ENCODE results near the gene ASTN1.

DNA sequence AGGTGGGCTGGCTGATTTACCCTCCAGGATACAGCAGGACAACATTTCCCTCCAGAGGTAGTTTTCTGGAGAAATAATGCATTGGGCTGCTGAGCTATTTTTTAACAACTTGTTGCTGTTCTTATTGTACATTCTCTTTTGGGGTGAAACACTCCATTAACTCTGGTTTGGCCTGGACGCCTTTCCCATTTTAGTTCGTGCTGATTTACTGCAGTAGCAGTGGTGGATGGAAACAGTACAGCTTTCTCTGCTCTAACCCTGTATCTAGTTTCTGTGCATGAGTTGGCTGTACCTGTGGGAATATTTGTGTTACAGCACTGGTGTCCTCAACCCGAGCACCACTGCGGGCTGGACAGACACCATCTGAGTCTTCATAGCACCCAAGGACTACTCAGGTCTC, 325.3 kb downstream of the ASTN1 start:
- TF ChIP-seq YY1 (IDR thresholded peaks at IDR 0.05; ENCODE audit: insufficient read depth, insufficient read length): no peak
- TF ChIP-seq ZNF274 (IDR thresholded peaks at IDR 0.05; ENCODE audit: low read depth, low read length): no peak
- TF ChIP-seq SUZ12 (IDR thresholded peaks at IDR 0.05; ENCODE audit: extremely low read depth, insufficient read depth, insufficient read length): no peak

All from NT2/D1 (cell line).